HepG2 (cell line): ENCODE data around the gene TIMM10. TPM values are rescaled to one million over a fixed set of nuclear protein-coding genes. Genes with fewer than 3 reads are reported as not detected.
A peak's percentile ranks its signal among the peaks of the same experiment; 100 is the strongest.

Experiments
- AKNA ChIP-seq: sonication (generic); formaldehyde crosslinking; IDR thresholded peaks from 2 replicates; pipeline ENCODE4 v1.4.0; 2020; ENCODE audit warnings: missing genetic modification reagents, borderline replicate concordance
- CREB3 ChIP-seq: sonication (generic); formaldehyde crosslinking; IDR thresholded peaks from 2 replicates; pipeline ENCODE4 v1.5.0; 2020; ENCODE audit warnings: missing genetic modification reagents
- GTF3A ChIP-seq: sonication (generic); formaldehyde crosslinking; conservative IDR thresholded peaks from 2 replicates; pipeline ENCODE4 v1.4.0; 2020; ENCODE audit warnings: mild to moderate bottlenecking, missing genetic modification reagents
- HMGXB3 ChIP-seq: sonication (generic); formaldehyde crosslinking; IDR thresholded peaks from 2 replicates; pipeline ENCODE4 v1.4.0; 2020; ENCODE audit warnings: missing genetic modification reagents, borderline replicate concordance
- HOXA5 ChIP-seq: sonication (generic); formaldehyde crosslinking; IDR thresholded peaks from 2 replicates; pipeline ENCODE4 v1.4.0; 2020; ENCODE audit warnings: missing genetic modification reagents
- IRX3 ChIP-seq: sonication (generic); formaldehyde crosslinking; IDR thresholded peaks from 2 replicates; pipeline ENCODE4 v1.8.1; 2023; ENCODE audit warnings: mild to moderate bottlenecking, low read depth, missing genetic modification reagents, borderline replicate concordance
- KDM5B ChIP-seq: sonication (generic); formaldehyde crosslinking; IDR thresholded peaks from 2 replicates; pipeline ENCODE4 v1.4.0; 2020; ENCODE audit warnings: missing genetic modification reagents, mild to moderate bottlenecking, borderline replicate concordance
- MED1 ChIP-seq: sonication (generic); formaldehyde crosslinking; IDR thresholded peaks from 2 replicates; pipeline ENCODE4 v1.4.0; 2020; ENCODE audit warnings: missing genetic modification reagents
- MED13 ChIP-seq: sonication (generic); formaldehyde crosslinking; IDR thresholded peaks from 2 replicates; pipeline ENCODE4 v1.5.0; 2020; ENCODE audit warnings: missing genetic modification reagents
- NR2F6 ChIP-seq, 2 experiments: IDR thresholded peaks; 2 replicates each; pipeline ENCODE4 v1.6.1; 2016; ENCODE audit warnings: antibody characterized with exemption in 1 of 2, mild to moderate bottlenecking in 1 of 2
- RNF2 ChIP-seq: fragments of 450-650 bp; conservative IDR thresholded peaks from 2 replicates; pipeline ENCODE4 v1.6.1; 2016; ENCODE audit warnings: low read depth
- SOX6 ChIP-seq, 2 experiments: fragments of 450-650 bp in 1 of 2; sonication (generic) in 1 of 2; formaldehyde crosslinking in 1 of 2; IDR thresholded peaks; 2 replicates each; pipeline versions ENCODE4 v1.4.0 to v1.6.1; 2017 to 2020; ENCODE audit warnings: antibody characterized with exemption in 1 of 2, mild to moderate bottlenecking in 1 of 2, missing genetic modification reagents in 1 of 2
- TP53 ChIP-seq: sonication (generic); formaldehyde crosslinking; conservative IDR thresholded peaks from 2 replicates; pipeline ENCODE4 v1.4.0; 2020; ENCODE audit warnings: missing genetic modification reagents
- ZFAT ChIP-seq: sonication (generic); formaldehyde crosslinking; conservative IDR thresholded peaks from 2 replicates; pipeline ENCODE4 v1.8.1; 2023; ENCODE audit warnings: missing genetic modification reagents, inconsistent platforms
- ZNF597 ChIP-seq: sonication (generic); formaldehyde crosslinking; IDR thresholded peaks from 2 replicates; pipeline ENCODE4 v1.5.0; 2020; ENCODE audit warnings: missing genetic modification reagents
- ZNF775 ChIP-seq: sonication (generic); formaldehyde crosslinking; IDR thresholded peaks from 2 replicates; pipeline ENCODE4 v1.4.0; 2020; ENCODE audit warnings: missing genetic modification reagents, mild to moderate bottlenecking, moderate library complexity, borderline replicate concordance
- ZNF788 ChIP-seq: sonication (generic); formaldehyde crosslinking; IDR thresholded peaks from 2 replicates; pipeline ENCODE4 v1.5.0; 2020; ENCODE audit warnings: mild to moderate bottlenecking, missing genetic modification reagents, borderline replicate concordance
- ZNF792 ChIP-seq: IDR thresholded peaks from 2 replicates; pipeline ENCODE4 v1.6.1; 2016
- polyA plus RNA-seq, 8 experiments: library from polyadenylated mRNA; depleted of rRNA in 3 of 8; stranded (reverse) in 7 of 8; unstranded in 1 of 8; fragments of >200 nt; fragmentation: Illumina TruSeq in 4 of 8; extraction: Trizol in 4 of 8; gene quantifications; 2 replicates each; pipeline versions ENCODE4 v1.2.1 to v1.2.3, GENCODE V29; 2011 to 2016; ENCODE audit warnings: low read depth in 4 of 8, missing spikeins in 1 of 8, mixed read lengths in 1 of 8; ENCODE audit not compliant: insufficient read depth in 1 of 8
- total RNA-seq, 5 experiments: library from RNA; depleted of rRNA; stranded (reverse); fragments of >200 nt; fragmentation: Illumina TruSeq; extraction: Trizol; gene quantifications; 2 replicates each; pipeline ENCODE4 v1.2.3, GENCODE V29; 2016; ENCODE audit warnings: low read depth in 1 of 5

Gene TIMM10
- total and polyA plus RNA-seq, 2 of the 13 experiments (the other 11 are each of a cell fraction or from before 2014, with no cell fraction given), result 67.8 to 82.2 TPM

GRCh38 chr11:57567515-57568329 is 37.2 kb upstream of the TIMM10 start, which contains the start of gene UBE2L6 (continued):
- TF ChIP-seq GTF3A (CRISPR knock-in tag), result no peak
- TF ChIP-seq IRX3 (CRISPR knock-in tag), result no peak
- no peak for TF ChIP-seq ZNF597 (CRISPR knock-in tag)
- no peak; the same call in 1 of the 2 replicates for TF ChIP-seq KDM5B (CRISPR knock-in tag)
- TF ChIP-seq HMGXB3 (CRISPR knock-in tag), result no peak
- no peak for TF ChIP-seq ZFAT (CRISPR knock-in tag)
- no peak for TF ChIP-seq HOXA5 (CRISPR knock-in tag)
- TF ChIP-seq TP53 (CRISPR knock-in tag), result no peak
- TF ChIP-seq AKNA, result no peak
- no peak for TF ChIP-seq NR2F6 (IDR thresholded peaks at IDR 0.05)
- TF ChIP-seq NR2F6 (CRISPR knock-in tag; IDR thresholded peaks at IDR 0.05), result no peak
- TF ChIP-seq ZNF775 (CRISPR knock-in tag), result no peak
- TF ChIP-seq ZNF792 (CRISPR knock-in tag), result no peak
- TF ChIP-seq MED1, result no peak
- peak; percentile 64; the same call in 1 of the 2 replicates for TF ChIP-seq ZNF788
- TF ChIP-seq MED13 (CRISPR knock-in tag), result no peak
- no peak for TF ChIP-seq RNF2
- TF ChIP-seq SOX6 (IDR thresholded peaks at IDR 0.05), result no peak
- peak; percentile 52 for TF ChIP-seq SOX6 (CRISPR knock-in tag; IDR thresholded peaks at IDR 0.05)
- no peak for TF ChIP-seq CREB3 (CRISPR knock-in tag)
